GM12865 (cell line): ENCODE data around the gene UBE2F.

Experiments
- DNase-seq: peaks from one replicate; pipeline ENCODE4 v3.0.0; 2010; ENCODE audit warnings: low read depth
- H3K4me3 ChIP-seq: 2 replicates; pipeline ENCODE4 v1.5.1; 2011; ENCODE audit warnings: mild to moderate bottlenecking, low read depth, low read length, control low read depth
- TF ChIP-seq, protein P1 (sequence below): IDR thresholded peaks from 2 replicates; pipeline ENCODE4 v1.5.1; 2011; ENCODE audit warnings: low read length, control low read depth, low read depth, inconsistent platforms; ENCODE audit not compliant: insufficient read depth; ENCODE audit errors: missing control alignments

The UBE2F gene

GRCh38 chr2:238005528-238005927 is 38.7 kb downstream of the UBE2F start:
- no peak for DNase-seq
- TF ChIP-seq, protein P1, sequence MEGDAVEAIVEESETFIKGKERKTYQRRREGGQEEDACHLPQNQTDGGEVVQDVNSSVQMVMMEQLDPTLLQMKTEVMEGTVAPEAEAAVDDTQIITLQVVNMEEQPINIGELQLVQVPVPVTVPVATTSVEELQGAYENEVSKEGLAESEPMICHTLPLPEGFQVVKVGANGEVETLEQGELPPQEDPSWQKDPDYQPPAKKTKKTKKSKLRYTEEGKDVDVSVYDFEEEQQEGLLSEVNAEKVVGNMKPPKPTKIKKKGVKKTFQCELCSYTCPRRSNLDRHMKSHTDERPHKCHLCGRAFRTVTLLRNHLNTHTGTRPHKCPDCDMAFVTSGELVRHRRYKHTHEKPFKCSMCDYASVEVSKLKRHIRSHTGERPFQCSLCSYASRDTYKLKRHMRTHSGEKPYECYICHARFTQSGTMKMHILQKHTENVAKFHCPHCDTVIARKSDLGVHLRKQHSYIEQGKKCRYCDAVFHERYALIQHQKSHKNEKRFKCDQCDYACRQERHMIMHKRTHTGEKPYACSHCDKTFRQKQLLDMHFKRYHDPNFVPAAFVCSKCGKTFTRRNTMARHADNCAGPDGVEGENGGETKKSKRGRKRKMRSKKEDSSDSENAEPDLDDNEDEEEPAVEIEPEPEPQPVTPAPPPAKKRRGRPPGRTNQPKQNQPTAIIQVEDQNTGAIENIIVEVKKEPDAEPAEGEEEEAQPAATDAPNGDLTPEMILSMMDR: no peak
- H3K4me3 ChIP-seq: no peak overlapping the region

GRCh38 chr2:238006510-238006909 is 39.7 kb downstream of the UBE2F start:
- DNase-seq: no peak
- TF ChIP-seq, protein P1: no peak

GRCh38 chr2:238007924-238008323 is 41.1 kb downstream of the UBE2F start:
- no peak for DNase-seq
- H3K4me3 ChIP-seq: no peak overlapping the region
- TF ChIP-seq, protein P1: no peak

More at GRCh38 chr2:238006510-238006909, 39.7 kb downstream of the UBE2F start:
- H3K4me3 ChIP-seq: no peak overlapping the region

DNA sequence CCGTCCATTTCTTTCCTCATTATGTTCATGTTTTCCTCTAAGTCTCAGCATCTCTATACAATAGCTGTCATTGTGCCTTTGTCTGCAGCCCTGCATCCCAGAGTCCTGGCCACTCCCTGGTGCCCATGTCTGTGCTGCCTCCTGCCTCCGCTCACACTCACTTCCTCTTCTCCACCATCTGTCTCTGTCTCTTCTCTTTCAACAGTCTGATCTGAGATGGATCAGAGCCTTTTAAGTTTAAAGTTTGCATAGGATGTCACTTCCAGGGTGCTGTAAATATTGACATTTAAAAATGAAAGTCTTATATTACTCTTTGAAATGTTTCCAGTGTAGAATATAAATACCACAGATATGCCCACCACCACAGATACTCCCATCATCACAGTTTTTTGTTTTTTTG is 42.7 kb downstream of the UBE2F start:
- TF ChIP-seq, protein P1: no peak
- no peak overlapping the region for H3K4me3 ChIP-seq
- DNase-seq: no peak

- TF ChIP-seq, protein P1: no peak
- no peak for DNase-seq
- no peak overlapping the region for H3K4me3 ChIP-seq
Measured at GRCh38 chr2:238010572-238010971, 43.8 kb downstream of the UBE2F start.

GRCh38 chr2:238013806-238014205 is 47.0 kb downstream of the UBE2F start:
- no peak for DNase-seq
- TF ChIP-seq, protein P1: no peak
- no peak overlapping the region for H3K4me3 ChIP-seq

- TF ChIP-seq, protein P1: peak; percentile 21
- H3K4me3 ChIP-seq: no peak overlapping the region
- no peak for DNase-seq
Measured at GRCh38 chr2:238015705-238016104, 48.9 kb downstream of the UBE2F start.
